GM23248 (cell line): Measurements from ENCODE around the gene GOLT1B. TPM values are rescaled to one million over a fixed set of nuclear protein-coding genes. Genes with fewer than 3 reads are reported as not detected.

Experiments used
- DNase-seq: peaks from one replicate; pipeline ENCODE4 v3.0.0-alpha.2; 2015
- H2AFZ ChIP-seq: fragments of 200-600 bp; sonication (generic); 2 replicates; pipeline ENCODE4 v1.6.1; 2016; ENCODE audit warnings: antibody characterized with exemption
- H3F3A ChIP-seq: fragments of 200-600 bp; sonication (generic); 2 replicates; pipeline ENCODE4 v1.6.1; 2016; ENCODE audit warnings: mild to moderate bottlenecking, antibody characterized with exemption, mixed run types; ENCODE audit not compliant: insufficient read depth
- H3K27ac ChIP-seq: fragments of 200-600 bp; sonication (generic); 2 replicates; pipeline ENCODE4 v1.5.1; 2016; ENCODE audit warnings: mild to moderate bottlenecking
- H3K27me3 ChIP-seq: fragments of 200-600 bp; sonication (generic); replicated peaks from 2 replicates; pipeline ENCODE4 v1.6.1; 2016; ENCODE audit warnings: mild to moderate bottlenecking; ENCODE audit not compliant: insufficient read depth
- H3K36me3 ChIP-seq: fragments of 200-600 bp; sonication (generic); 2 replicates; pipeline ENCODE4 v1.6.1; 2016; ENCODE audit warnings: low read depth, mild to moderate bottlenecking
- H3K4me1 ChIP-seq: fragments of 200-600 bp; sonication (generic); 2 replicates; pipeline ENCODE4 v1.6.1; 2016; ENCODE audit warnings: mild to moderate bottlenecking; ENCODE audit not compliant: insufficient read depth
- H3K4me2 ChIP-seq: fragments of 200-600 bp; sonication (generic); one replicate; pipeline ENCODE4 v1.6.1; 2016; ENCODE audit warnings: mild to moderate bottlenecking; ENCODE audit not compliant: unreplicated experiment
- H3K4me3 ChIP-seq: fragments of 200-600 bp; sonication (generic); 2 replicates; pipeline ENCODE4 v1.5.1; 2016; ENCODE audit warnings: mild to moderate bottlenecking
- H3K79me2 ChIP-seq: fragments of 200-600 bp; sonication (generic); 2 replicates; pipeline ENCODE4 v1.6.1; 2016; ENCODE audit warnings: mild to moderate bottlenecking; ENCODE audit not compliant: insufficient read depth
- H3K9ac ChIP-seq: fragments of 200-600 bp; sonication (generic); 2 replicates; pipeline ENCODE4 v1.6.1; 2016; ENCODE audit warnings: mild to moderate bottlenecking
- H3K9me2 ChIP-seq: fragments of 200-600 bp; sonication (generic); 2 replicates; pipeline ENCODE4 v1.6.1; 2016; ENCODE audit warnings: mixed run types, mild to moderate bottlenecking, moderate library complexity; ENCODE audit not compliant: insufficient read depth
- H3K9me3 ChIP-seq: fragments of 200-600 bp; sonication (generic); one replicate; pipeline ENCODE4 v1.6.1; 2017; ENCODE audit warnings: low read depth
- H4K20me1 ChIP-seq: fragments of 200-600 bp; sonication (generic); 2 replicates; pipeline ENCODE4 v1.6.0; 2016; ENCODE audit not compliant: insufficient read depth
- EZH2 ChIP-seq: fragments of 200-600 bp; sonication (generic); IDR thresholded peaks from 2 replicates; pipeline ENCODE4 v1.6.1; 2018; ENCODE audit warnings: antibody characterized with exemption, mild to moderate bottlenecking; ENCODE audit not compliant: insufficient read depth, poor library complexity, severe bottlenecking
- EZH2phosphoT487 ChIP-seq: fragments of 200-600 bp; sonication (generic); IDR thresholded peaks from 2 replicates; pipeline ENCODE4 v1.6.1; 2018; ENCODE audit warnings: antibody characterized with exemption, moderate library complexity, mild to moderate bottlenecking, low read depth; ENCODE audit not compliant: insufficient read depth
- WGBS, 2 experiments: methylation state at CpG; one replicate each; pipeline ENCODE4 v1.1.6; 2015 to 2017; ENCODE audit warnings: low lambda C conversion rate in 2 of 2, low coverage in 1 of 2; ENCODE audit errors: missing lambda C conversion rate in 2 of 2; 5-methylcytosine and 5-hydroxymethylcytosine counted together
- in situ Hi-C: fragments of 300-500 bp; cut with MboI; formaldehyde crosslinking; loops from 2 replicates; pipeline ENCODE4 v1.15.0; 2020
- polyA plus RNA-seq: library from polyadenylated mRNA; unstranded; fragments of >200 nt; fragmentation: Nextera tagmentation; extraction: Ambion mirVana; gene quantifications from 2 replicates; pipeline ENCODE4 v1.2.1, GENCODE V29; 2016
- total RNA-seq: library from RNA; depleted of rRNA; stranded (reverse); fragments of >200 nt; shearing (Covaris generic); gene quantifications from 2 replicates; pipeline ENCODE4 v1.2.3, GENCODE V29; 2014; rRNA removed

Gene GOLT1B
- total and polyA plus RNA-seq, 2 experiments from 2014 or later: 73.0 to 105 TPM

GRCh38 chr12:21566907-21567394 is 65.4 kb downstream of the GOLT1B start:
- in situ Hi-C loops: no loop called here
- DNase-seq: no peak
- TF ChIP-seq EZH2 (no peak), EZH2phosphoT487 (no peak)
- H2AFZ ChIP-seq: no peak overlapping the region
- no peak overlapping the region for H3K9ac ChIP-seq
- no peaks in the 10 kb centered on the region for H4K20me1 ChIP-seq
- no peaks in the 10 kb centered on the region for H3F3A ChIP-seq
- H3K27me3 ChIP-seq: no peaks in the 10 kb centered on the region
- H3K4me2 ChIP-seq: no peak overlapping the region
- H3K4me3 ChIP-seq: no peak overlapping the region
- no peaks in the 10 kb centered on the region for H3K79me2 ChIP-seq
- no peaks in the 10 kb centered on the region for H3K9me2 ChIP-seq
- no peak overlapping the region for H3K27ac ChIP-seq
- H3K36me3 ChIP-seq: no peaks in the 10 kb centered on the region
- H3K4me1 ChIP-seq: no peaks in the 10 kb centered on the region
- no peaks in the 10 kb centered on the region for H3K9me3 ChIP-seq
- WGBS, 2 experiments: 65 to 66% methylated on average over 3 of the region's 3 CpGs

Other genes with a start within 250 kb of the GOLT1B start
- gene SLCO1A2, start 166.9 kb upstream of the GOLT1B start, total RNA-seq: not detected in 2 replicates
- not detected in 2 replicates for gene SLCO1A2, start 166.9 kb upstream of the GOLT1B start, polyA plus RNA-seq
- gene IAPP, start 128.9 kb upstream of the GOLT1B start, total RNA-seq: not detected in 2 replicates
- gene IAPP, start 128.9 kb upstream of the GOLT1B start, polyA plus RNA-seq: not detected in 2 replicates
- 13.4 and 15.7 TPM in 2 replicates for gene PYROXD1, start 64.1 kb upstream of the GOLT1B start, total RNA-seq
- 22.5 and 23.2 TPM in 2 replicates for gene PYROXD1, start 64.1 kb upstream of the GOLT1B start, polyA plus RNA-seq
- 102 and 117 TPM in 2 replicates for gene RECQL, start 154 bp upstream of the GOLT1B start, total RNA-seq
- 71.7 and 80.3 TPM in 2 replicates for gene RECQL, start 154 bp upstream of the GOLT1B start, polyA plus RNA-seq
- gene SPX, start 24.5 kb downstream of the GOLT1B start, total RNA-seq: 0.63 and 1.2 TPM in 2 replicates
- gene SPX, start 24.5 kb downstream of the GOLT1B start, polyA plus RNA-seq: 0.24 and 0.37 TPM in 2 replicates
- not detected in 2 replicates for gene GYS2, start 103.1 kb downstream of the GOLT1B start, total RNA-seq
- 0.08 TPM in 1 of 2 replicates, not detected in the other for gene GYS2, start 103.1 kb downstream of the GOLT1B start, polyA plus RNA-seq
- gene LDHB, start 156.1 kb downstream of the GOLT1B start, total RNA-seq: 464 and 478 TPM in 2 replicates
- gene LDHB, start 156.1 kb downstream of the GOLT1B start, polyA plus RNA-seq: 497 and 508 TPM in 2 replicates